A673 (cell line): ENCODE data around the gene EMC6. TPM values are rescaled to one million over a fixed set of nuclear protein-coding genes. Genes with fewer than 3 reads are reported as not detected.

Experiments
- BruUV-seq: library from RNA; stranded (reverse); fragments of 400-500 nt; replicated peaks from 2 replicates; lab custom pipeline; 2021; lab: Mats Ljungman, UMichigan
- CTCF ChIA-PET: fragments of 300-600 bp; sonication (Branson Sonifier 250); formaldehyde crosslinking; loops from one replicate; lab custom pipeline; 2022; ENCODE audit warnings: antibody characterized with exemption; lab: Charles Lee
- POLR2A ChIA-PET: fragments of 300-600 bp; sonication (Branson Sonifier 250); formaldehyde crosslinking; loops from one replicate; lab custom pipeline; 2022; ENCODE audit warnings: antibody characterized with exemption; ENCODE audit not compliant: low non-redundant PET; lab: Charles Lee
- DNase-seq: peaks from one replicate; pipeline ENCODE4 v3.0.0-alpha.2; 2015; ENCODE audit warnings: low spot score
- H3K27ac ChIP-seq: fragments of 200-600 bp; sonication (generic); 2 replicates; pipeline ENCODE4 v1.5.1; 2016; ENCODE audit warnings: mixed run types, low read depth, mild to moderate bottlenecking, mixed read lengths, antibody characterized with exemption, low read length; ENCODE audit not compliant: poor library complexity, severe bottlenecking
- H3K27me3 ChIP-seq: fragments of 200-600 bp; sonication (generic); replicated peaks from 2 replicates; pipeline ENCODE4 v1.6.1; 2017; ENCODE audit warnings: mixed run types, low read depth, mild to moderate bottlenecking, mixed read lengths, antibody characterized with exemption, low read length; ENCODE audit not compliant: insufficient read depth, poor library complexity
- H3K36me3 ChIP-seq: fragments of 200-600 bp; sonication (generic); 2 replicates; pipeline ENCODE4 v1.6.1; 2016; ENCODE audit warnings: mixed run types, mild to moderate bottlenecking, mixed read lengths, antibody characterized with exemption, low read length; ENCODE audit not compliant: insufficient read depth, poor library complexity, severe bottlenecking
- H3K4me1 ChIP-seq: fragments of 200-600 bp; sonication (generic); 2 replicates; pipeline ENCODE4 v1.6.1; 2017; ENCODE audit warnings: mixed run types, mild to moderate bottlenecking, mixed read lengths, antibody characterized with exemption, low read length; ENCODE audit not compliant: insufficient read depth, poor library complexity, severe bottlenecking
- H3K4me3 ChIP-seq: fragments of 200-600 bp; sonication (generic); 2 replicates; pipeline ENCODE4 v1.5.1; 2016; ENCODE audit warnings: low read depth, mixed run types, mild to moderate bottlenecking, mixed read lengths, low read length; ENCODE audit not compliant: poor library complexity, severe bottlenecking
- H3K9me3 ChIP-seq: fragments of 200-600 bp; sonication (generic); 2 replicates; pipeline ENCODE4 v1.6.1; 2016; ENCODE audit warnings: mixed run types, low read depth, mild to moderate bottlenecking, mixed read lengths, antibody characterized with exemption, low read length; ENCODE audit not compliant: poor library complexity, severe bottlenecking
- EZH2 ChIP-seq: fragments of 200-600 bp; sonication (generic); IDR thresholded peaks from 2 replicates; pipeline ENCODE4 v1.6.1; 2017; ENCODE audit warnings: borderline replicate concordance, low read depth, mild to moderate bottlenecking, mixed read lengths, antibody characterized with exemption, low read length; ENCODE audit not compliant: poor library complexity, severe bottlenecking
- intact Hi-C: fragments of 100-400 bp; cut with micrococcal nuclease; formaldehyde crosslinking; loops from one replicate; pipeline ENCODE4 v1.10.0; 2022; ENCODE audit not compliant: unreplicated experiment
- total RNA-seq: library from RNA; stranded (reverse); gene quantifications from 2 replicates; pipeline ENCODE4 v1.2.3, GENCODE V29; 2021
- TF ChIP-seq, protein P1 (sequence below): fragments of 300-800, 200-600 bp; sonication (generic); conservative IDR thresholded peaks from 2 replicates; pipeline ENCODE4 v1.5.1; 2017; ENCODE audit warnings: low read depth, mild to moderate bottlenecking, antibody characterized with exemption, low read length, moderate library complexity, mixed read lengths

Gene EMC6
- total RNA-seq, 1 experiment from 2014 or later: 70.9 TPM

DNA sequence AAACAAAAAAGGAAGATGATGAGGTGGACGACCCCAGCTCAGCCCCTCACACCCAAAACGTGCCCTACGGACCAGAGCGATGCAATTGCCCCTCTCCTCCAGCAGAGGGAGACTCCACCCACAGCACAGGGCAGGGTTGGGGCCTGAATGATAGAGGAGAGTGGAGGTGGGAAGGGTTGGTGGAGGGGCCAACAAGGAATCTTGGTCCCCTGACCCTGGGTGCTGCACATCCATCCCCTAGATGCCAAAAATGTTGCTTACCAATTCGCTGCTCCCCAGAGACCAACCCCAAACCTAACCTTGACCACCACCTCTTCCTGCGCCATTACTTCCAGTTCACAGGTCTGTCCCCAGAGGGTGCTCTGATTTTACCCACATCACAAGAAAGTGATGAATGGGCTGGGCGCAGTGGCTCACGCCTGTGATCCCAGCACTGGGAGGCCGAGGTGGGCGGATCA is 14.5 kb downstream of the EMC6 start:
- intact Hi-C loops: no loop called here
- H3K4me1 ChIP-seq: no peaks in the 10 kb centered on the region
- H3K27ac ChIP-seq: no peak overlapping the region
- no peaks in the 10 kb centered on the region for H3K9me3 ChIP-seq
- BruUV-seq: no TSS peak
- no peak overlapping the region for H3K4me3 ChIP-seq
- peaks cover 7% of the 10 kb centered on the region for H3K27me3 ChIP-seq
- no peaks in the 10 kb centered on the region for H3K36me3 ChIP-seq
- DNase-seq: peak; percentile 66
- CTCF ChIA-PET: interaction anchor here (0.5 to 0.8 kb wide), 3 partner anchors 10 to 1165 kb away, joined by 3 to 8 read pairs (median 4); no protein-coding TSS in a partner anchor
- TF ChIP-seq, protein P1, sequence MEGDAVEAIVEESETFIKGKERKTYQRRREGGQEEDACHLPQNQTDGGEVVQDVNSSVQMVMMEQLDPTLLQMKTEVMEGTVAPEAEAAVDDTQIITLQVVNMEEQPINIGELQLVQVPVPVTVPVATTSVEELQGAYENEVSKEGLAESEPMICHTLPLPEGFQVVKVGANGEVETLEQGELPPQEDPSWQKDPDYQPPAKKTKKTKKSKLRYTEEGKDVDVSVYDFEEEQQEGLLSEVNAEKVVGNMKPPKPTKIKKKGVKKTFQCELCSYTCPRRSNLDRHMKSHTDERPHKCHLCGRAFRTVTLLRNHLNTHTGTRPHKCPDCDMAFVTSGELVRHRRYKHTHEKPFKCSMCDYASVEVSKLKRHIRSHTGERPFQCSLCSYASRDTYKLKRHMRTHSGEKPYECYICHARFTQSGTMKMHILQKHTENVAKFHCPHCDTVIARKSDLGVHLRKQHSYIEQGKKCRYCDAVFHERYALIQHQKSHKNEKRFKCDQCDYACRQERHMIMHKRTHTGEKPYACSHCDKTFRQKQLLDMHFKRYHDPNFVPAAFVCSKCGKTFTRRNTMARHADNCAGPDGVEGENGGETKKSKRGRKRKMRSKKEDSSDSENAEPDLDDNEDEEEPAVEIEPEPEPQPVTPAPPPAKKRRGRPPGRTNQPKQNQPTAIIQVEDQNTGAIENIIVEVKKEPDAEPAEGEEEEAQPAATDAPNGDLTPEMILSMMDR: peak; percentile 92
- TF ChIP-seq EZH2: no peak
- POLR2A ChIA-PET: no interaction called here

DNA sequence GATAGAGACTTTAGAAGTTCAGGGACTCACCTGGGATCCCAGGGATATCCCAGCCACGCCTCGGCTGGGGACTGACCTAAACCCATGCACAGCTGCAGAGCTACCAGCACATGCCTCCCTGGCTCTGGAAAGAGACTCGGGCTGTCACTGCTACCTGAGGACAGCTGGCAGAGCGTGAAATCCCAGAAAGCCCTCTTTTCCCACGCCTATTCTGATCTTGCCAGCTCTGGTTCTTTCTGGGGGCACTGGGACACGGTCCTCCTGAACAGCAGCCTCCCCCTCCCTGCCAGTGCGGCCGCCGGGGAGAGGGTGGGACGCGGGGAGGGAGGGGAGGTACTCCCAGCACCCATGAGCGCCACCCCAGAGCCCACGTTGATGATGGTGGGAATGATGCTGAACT is 16.6 kb downstream of the EMC6 start:
- Histone ChIP-seq H3K4me3 (no peak overlapping the region), H3K36me3 (no peaks in the 10 kb centered on the region), H3K9me3 (no peaks in the 10 kb centered on the region), H3K27me3 (no peaks in the 10 kb centered on the region), H3K27ac (no peak overlapping the region), H3K4me1 (no peaks in the 10 kb centered on the region)
- BruUV-seq: no TSS peak
- ChIA-PET CTCF (no interaction called here), POLR2A (no interaction called here)
- intact Hi-C loops: no loop called here
- TF ChIP-seq, protein P1: no peak
- TF ChIP-seq EZH2: no peak
- DNase-seq: no peak

DNA sequence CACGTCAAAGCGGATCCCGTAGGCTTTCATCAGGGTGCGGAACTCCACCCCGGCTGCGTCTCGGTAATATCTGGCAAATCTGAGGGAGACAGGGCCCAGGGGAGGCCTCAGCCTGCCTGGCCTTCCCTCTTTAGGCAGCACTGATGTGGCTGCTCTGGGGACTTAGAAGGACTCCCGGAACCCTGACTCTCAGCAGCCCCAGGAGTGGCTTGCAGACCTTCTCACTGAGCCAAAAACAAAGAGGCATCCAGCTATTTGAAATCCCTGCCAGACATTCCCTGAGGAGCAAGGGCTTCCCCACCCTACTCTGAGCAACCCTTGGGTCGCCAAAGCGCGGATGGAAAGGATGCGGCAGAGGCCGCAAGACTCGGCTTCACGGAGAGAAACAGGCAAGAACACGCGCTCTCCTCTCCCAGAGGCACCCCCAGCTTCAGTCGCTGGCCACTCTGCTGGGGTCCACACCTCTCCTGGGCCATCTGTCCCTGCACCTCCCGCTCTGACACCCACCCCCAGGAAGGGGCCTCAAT is 19.5 kb downstream of the EMC6 start:
- peak; percentile 41 for DNase-seq
- CTCF ChIA-PET: no interaction called here

More for the DNA sequence above, 19.5 kb downstream of the EMC6 start:
- Histone ChIP-seq H3K9me3 (no peaks in the 10 kb centered on the region), H3K4me1 (no peaks in the 10 kb centered on the region), H3K4me3 (no peak overlapping the region), H3K27ac (peak overlapping the region; percentile 37), H3K27me3 (no peaks in the 10 kb centered on the region), H3K36me3 (no peaks in the 10 kb centered on the region)
- intact Hi-C loops: no loop called here
- BruUV-seq: no TSS peak
- TF ChIP-seq, protein P1: no peak
- TF ChIP-seq EZH2: no peak
- POLR2A ChIA-PET: no interaction called here
